Measurements from ENCODE around the gene MUTYH.

Gene MUTYH

GRCh38 chr1:45348609-45348965 is 8.3 kb upstream of the MUTYH start:
- no peak for FAIRE-seq

GRCh38 chr1:45348020-45348419 is 7.8 kb upstream of the MUTYH start:
- FAIRE-seq = no peak

GRCh38 chr1:45346473-45346872 is 6.2 kb upstream of the MUTYH start:
- FAIRE-seq = no peak

- FAIRE-seq = no peak
These were observed 4.8 kb upstream of the MUTYH start for GRCh38 chr1:45345014-45345413.

- FAIRE-seq = no peak
These were observed 4.3 kb upstream of the MUTYH start for GRCh38 chr1:45344499-45344898.

GRCh38 chr1:45340816-45341466 is 701 bp upstream of the MUTYH start:
- FAIRE-seq = no peak

GRCh38 chr1:45337630-45338325 is 2.5 kb downstream of the MUTYH start:
- FAIRE-seq = no peak

- FAIRE-seq = no peak
These were observed 4.3 kb downstream of the MUTYH start for GRCh38 chr1:45335855-45336324.

- FAIRE-seq = no peak
These were observed 5.7 kb downstream of the MUTYH start for GRCh38 chr1:45334308-45335245.

GRCh38 chr1:45332346-45332720 is 7.9 kb downstream of the MUTYH start:
- FAIRE-seq = no peak

- FAIRE-seq = no peak
These were observed 8.5 kb downstream of the MUTYH start for GRCh38 chr1:45331436-45332345.

- no peak for FAIRE-seq
These were observed 10.8 kb downstream of the MUTYH start for GRCh38 chr1:45329445-45329844.

GRCh38 chr1:45328680-45329079 is 11.6 kb downstream of the MUTYH start:
- no peak for FAIRE-seq

GRCh38 chr1:45327644-45328515 is 12.4 kb downstream of the MUTYH start:
- FAIRE-seq = no peak

- no peak for FAIRE-seq
These were observed 13.3 kb downstream of the MUTYH start, which contains the start of gene HPDL for GRCh38 chr1:45326627-45327623. HPDL (plus strand) TSS chr1:45326895; CDS start chr1:45327149, 254 bp downstream.

- FAIRE-seq = no peak
These were observed 14.3 kb downstream of the MUTYH start for GRCh38 chr1:45325851-45326506.

GRCh38 chr1:45322486-45323040 is 17.7 kb downstream of the MUTYH start:
- no peak for FAIRE-seq

- FAIRE-seq = no peak
These were observed 18.8 kb downstream of the MUTYH start for GRCh38 chr1:45321444-45321843.

GRCh38 chr1:45319761-45320160 is 20.5 kb downstream of the MUTYH start:
- FAIRE-seq = no peak

Measured in islet of Langerhans (tissue), 1 donor.